Measurements from ENCODE around the gene STRN.
"Not testable (repeated sequence)": the region's sequence is repeated elsewhere in the genome, so short reads cannot be mapped to it uniquely, and the experiment has no call there.

The STRN gene

DNA sequence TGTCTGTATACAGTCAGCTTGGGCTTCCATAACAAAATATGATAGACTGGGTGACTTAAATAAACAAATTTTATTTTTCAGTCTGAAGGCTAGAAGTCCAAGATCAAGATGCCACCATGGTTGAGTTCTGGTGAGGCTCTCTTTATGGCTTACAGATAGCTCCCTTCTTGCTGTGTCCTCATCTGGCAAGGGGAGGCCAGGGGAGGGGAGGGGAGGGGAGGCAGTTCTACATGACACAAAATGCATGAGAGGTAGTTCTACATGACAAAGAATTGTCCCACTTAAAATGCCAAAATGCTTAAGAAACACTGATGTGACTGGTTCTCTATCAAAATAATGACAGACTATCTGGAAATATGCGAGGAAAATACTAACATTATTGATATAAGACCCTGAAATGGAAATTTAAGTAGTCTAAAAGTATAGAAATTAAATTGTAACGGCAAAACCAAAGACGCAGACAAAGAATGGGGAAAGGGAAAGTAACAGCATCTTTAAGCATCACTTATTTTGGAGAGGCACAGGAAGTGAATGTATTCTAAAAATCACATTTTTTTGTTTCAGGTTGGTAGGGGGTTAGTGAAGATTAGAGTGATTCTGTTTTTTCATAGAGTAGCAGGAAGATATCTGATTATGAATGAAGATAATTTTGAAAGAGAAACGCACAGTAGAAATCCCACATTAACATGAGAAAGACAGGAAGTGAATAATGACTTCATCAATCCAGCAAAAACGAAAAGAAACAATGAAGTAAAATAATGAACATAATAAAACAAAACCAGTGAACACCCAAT, 131.4 kb downstream of the STRN start:
- DNase-seq = no peak

DNA sequence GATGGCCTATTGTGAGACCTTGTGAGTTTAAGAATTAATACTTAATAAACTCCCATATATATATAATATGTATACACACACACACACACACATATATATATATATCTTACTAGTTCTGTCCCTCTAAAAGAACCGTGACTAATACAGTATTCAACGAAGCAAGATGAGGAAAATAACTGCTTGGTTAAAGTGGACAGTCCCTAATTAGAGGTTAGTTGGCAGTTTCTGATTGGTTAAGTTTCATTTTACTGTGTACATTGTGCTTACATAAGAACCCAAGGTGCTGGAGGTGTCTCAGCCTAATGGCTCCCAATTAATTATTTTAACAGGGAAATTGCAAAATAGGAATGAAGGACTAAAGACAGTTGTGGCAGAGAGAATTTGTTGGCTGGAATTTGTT, 132.1 kb downstream of the STRN start:
- no peak for DNase-seq

DNA sequence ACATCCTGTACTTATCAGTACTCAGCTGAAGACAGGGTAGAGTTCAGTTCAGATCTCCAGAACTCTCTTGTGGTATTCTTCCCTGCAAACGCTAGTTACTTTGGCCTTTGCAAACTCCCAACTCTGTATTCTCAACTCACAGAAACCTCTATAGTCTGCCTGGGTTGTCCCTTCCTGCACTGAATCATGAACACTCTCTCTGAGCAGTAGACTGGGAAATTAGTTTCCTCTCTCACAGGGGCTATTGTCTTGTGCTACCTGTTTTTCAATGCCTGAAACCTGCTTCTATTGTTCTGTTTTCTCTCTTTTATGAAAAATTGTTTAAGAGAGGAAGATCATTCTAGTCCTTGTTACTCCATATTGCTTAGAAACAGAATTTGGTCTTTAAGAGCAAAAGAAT, 135.2 kb downstream of the STRN start:
- no peak for DNase-seq

DNA sequence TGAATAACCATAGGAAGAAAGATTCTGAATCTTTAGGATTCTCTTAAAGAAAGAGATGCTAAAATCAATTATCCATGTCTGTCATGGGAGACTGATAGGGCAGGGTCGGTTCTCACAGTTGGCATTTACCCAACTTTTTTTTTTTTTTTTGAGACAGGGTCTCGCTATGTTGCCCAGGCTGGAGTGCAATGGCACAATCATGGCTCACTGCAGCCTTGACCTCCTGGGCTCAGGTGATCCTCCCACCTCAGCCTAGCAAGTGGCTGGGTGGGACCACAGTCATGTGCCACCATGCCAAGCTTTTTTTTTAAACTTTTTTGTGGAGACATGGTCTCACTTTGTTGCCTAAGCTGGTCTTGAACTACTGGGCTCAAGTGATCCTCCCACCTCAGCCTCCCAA, 141.7 kb downstream of the STRN start:
- DNase-seq = not testable (repeated sequence)

DNA sequence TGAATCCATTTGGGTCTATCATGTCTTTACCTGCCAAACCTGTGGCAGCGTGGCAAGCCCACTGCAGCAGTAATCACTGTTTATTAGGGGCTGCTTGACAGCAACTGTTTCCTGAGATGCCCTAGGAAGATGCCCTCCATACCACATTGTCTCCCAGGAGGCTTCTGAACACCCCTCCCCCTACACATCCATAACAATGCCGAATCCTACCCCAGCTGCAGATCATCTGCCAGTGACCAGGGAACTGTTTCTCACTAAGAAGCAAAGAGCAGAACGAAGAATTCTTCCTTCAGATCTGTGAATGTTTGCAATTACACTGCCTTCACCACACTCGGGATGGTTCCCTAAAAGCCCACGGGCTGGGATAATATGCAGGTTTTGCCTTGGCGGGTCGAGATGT, 142.1 kb downstream of the STRN start:
- no peak for DNase-seq

DNA sequence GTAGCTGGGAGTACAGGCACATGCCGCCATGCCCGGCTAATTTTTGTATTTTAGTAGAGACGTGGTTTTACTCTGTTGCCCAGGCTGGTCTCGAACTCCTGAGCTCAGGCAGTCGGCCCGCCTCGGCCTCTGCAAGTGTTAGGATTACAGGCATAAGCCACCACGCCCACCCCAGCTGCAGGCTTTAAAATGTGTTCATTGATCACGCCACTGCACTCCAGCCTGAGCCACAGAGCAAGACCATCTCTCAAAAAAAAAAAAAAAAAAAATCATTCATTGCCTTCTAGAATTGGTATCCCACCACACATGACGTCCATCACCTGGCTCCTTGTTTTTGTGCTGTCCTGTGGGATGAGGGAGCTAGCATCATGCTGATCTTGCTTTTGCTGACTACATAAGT, 142.5 kb downstream of the STRN start:
- no peak for DNase-seq

DNA sequence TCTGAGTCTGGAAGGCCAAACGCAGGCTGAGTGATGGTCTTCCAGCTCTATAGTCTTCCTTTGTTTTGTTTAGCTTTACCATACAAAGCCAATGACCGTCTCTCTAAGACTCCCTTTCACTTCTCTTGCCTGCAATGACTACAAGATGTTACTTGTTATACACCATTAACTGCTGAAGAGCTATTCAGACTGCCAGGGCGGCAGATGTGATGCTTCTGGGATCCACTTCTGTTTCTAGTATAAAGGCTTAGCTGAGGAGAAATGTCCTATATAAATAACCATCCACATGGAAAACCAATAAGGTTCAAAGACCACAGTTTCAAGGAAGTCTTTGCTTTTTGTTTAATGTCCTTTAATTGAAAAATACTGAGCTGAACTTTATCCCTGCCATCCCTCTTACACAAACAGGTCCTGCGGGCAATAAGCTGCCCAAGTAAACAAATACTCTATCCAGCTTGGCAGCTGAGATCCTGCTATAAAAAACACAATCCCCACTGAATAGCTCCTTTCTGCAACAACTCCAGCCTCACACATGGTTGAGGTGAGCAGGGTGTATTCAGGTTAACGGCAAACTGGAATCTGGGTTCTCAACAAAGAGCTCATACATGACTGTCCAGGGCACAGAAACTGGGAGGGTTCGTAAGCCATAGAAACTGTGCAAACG, 145.3 kb downstream of the STRN start:
- no peak for DNase-seq

DNA sequence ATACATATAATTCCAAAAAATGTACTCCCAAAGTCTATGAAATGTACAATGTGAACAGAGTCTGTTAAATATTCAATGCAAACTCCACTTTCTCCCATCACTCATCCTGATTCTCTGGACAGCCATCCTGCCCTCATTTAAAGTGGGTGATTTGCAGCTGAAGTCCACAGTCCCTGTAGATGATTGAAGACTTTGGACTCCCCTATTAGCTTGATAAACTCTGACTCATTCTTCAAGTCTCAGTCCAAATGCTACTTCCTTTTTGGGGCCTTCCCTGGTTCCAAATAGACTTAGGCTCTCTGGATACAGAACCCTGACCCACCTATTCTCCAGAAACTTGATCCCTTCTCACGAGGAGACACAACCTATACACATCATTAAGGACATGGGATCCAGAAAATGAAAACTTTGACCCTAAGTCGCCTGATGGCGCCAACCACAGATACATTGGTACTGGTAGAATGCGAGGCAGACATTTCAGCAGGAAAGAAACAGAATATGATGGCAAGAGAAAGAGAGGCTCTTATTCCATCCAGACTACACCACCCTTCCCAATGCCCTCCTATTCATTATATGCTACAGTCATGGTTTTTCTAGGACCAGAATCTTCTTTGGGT, 147.1 kb downstream of the STRN start:
- DNase-seq = no peak

DNA sequence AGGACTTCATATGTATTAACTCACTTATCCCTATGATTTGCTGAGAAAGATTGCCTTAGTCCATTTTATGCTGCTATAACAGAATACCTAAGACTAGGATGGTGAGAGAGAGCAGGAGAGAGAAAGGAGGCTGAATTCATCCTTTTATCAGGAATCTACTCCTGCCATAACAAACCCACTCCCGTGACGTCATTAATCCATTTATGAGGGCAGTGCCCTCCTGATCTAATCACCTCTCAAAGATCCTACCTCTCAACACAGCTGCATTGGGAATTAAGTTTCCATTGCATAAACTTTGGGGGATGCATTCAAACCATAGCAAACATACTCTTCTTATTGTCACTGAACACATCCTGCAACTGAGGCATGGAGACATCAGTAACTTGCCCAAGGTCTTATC, 147.8 kb downstream of the STRN start:
- DNase-seq = no peak

DNA sequence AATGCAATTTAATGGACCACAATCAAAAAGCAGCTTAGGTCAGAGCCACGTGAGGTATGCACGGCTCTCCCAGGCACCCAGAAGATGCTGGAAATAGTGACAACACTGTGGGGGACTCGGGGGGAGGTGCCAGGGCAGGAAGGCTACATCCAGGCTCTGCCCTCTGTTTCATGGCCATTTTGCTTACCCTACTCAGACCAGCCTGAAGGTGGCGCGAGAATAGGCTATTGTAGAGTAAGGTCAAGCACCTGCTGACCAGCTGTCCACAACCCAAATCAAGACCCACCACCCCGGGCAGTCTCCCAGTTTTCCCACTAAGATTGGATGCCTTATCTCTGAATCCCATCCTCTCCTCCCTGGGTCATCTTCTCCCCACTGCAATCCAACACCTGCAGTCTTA, 154.1 kb downstream of the STRN start:
- DNase-seq = no peak

DNA sequence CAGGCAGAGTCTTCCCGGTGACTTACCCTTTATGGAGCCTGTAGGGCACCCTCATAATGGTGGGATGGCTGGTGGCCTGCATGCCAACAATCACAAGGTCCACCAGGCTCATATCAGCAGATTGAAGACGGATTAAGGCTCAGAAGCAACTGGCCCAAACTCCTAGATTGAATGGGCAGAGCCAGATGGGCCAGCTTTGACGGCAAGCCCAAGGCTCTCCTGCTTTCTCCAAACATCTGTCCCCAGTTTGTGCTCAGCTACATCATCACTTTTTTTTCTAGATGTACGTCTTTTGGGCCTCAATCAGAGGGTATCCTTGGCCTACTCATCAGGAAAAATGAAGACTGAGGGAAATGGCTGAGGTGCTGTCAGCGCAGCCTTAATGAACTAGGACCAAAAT, 155.3 kb downstream of the STRN start:
- DNase-seq = no peak

DNA sequence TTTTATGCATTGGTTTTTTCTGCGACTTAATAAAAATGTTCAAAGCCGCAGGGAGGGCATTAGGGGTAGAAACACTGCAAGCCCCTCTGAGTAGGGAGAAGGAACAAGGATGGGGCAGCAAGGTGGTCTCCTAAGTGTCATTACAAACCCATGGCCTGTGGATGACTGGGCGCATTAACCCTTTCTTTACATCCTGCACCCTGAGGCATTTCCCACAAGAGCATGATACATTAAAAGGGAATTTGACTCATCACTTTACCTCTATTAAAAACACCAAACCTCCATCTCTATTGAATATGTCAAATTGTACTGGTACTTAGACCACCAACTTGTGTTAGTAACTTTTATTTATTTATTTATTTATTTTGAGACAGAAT, 157.3 kb downstream of the STRN start:
- DNase-seq = no peak

DNA sequence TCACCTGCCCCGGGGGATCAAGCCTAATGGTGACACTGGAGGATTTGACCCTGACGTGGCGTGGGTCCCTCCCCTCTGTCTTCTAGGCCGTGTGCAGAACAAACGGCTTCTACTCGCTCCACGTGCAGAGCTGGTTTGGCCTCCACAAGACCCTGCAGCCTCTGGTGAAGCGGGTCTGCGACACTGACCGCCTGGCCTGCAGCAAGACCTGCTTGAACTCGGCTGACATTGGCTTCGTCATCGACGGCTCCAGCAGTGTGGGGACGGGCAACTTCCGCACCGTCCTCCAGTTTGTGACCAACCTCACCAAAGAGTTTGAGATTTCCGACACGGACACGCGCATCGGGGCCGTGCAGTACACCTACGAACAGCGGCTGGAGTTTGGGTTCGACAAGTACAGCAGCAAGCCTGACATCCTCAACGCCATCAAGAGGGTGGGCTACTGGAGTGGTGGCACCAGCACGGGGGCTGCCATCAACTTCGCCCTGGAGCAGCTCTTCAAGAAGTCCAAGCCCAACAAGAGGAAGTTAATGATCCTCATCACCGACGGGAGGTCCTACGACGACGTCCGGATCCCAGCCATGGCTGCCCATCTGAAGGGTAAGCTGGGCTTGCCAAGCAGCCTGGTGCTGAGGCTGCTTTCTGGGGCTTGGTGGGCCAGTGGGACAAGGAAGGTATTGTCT, 157.8 kb downstream of the STRN start:
- no peak for DNase-seq

DNA sequence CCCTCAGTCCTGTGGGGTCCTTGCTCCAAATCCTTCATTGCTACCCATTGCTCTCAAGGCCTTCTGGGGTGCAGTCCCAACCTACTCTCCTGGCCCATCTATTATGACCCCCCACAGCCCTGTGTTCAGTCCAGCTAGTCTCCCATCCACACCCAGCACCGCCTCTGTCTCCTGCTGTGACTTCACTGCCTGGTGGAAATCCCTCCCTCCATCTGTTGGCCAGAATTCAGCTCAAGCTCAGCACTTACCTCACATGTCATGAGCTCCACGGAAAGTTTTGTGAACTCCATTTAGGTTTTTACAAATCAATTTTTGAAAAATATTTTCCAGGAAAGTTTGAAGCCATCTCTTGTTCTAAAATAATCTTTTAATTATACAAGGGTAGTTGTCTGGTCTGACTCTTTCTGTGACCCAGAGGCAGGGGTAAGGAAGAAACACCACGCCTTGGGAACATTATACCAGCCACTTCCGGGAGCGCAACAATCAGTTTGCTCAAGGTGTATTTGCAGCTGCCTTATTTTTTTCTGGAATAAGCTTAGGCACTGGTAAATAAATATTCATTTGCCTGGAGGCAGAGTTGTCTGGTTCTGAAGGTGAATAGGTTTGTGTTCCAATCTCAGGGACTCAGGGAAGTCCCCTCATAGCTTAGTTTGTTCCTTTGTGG, 159.0 kb downstream of the STRN start:
- DNase-seq = no peak

DNA sequence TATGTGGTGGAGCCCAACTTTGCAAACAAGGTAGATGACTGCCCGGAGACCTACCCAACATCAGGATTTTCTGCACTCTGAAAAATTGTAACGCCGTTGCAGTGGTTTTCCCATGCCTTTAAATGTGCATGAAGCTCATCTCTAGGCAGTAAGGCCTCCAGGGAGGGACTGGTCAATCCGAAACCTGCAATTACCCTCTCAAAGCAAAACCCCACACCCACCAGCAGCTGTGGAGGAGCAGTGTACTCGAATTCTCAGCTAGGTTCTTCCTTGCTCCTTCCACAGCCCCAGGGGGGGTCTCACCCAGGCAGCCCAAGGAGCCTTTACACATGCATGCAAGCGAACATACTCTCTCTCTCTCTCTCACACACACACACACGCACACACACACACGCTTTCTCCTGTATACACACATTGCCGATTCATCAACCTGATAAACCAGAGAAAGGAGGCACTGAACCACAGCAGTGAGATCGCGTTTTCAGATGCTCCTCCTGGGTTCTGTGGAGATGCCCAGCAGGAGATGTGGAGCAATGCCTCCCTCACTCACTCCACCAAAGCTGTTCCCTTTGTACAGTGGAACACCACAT, 160.6 kb downstream of the STRN start:
- DNase-seq = no peak

DNA sequence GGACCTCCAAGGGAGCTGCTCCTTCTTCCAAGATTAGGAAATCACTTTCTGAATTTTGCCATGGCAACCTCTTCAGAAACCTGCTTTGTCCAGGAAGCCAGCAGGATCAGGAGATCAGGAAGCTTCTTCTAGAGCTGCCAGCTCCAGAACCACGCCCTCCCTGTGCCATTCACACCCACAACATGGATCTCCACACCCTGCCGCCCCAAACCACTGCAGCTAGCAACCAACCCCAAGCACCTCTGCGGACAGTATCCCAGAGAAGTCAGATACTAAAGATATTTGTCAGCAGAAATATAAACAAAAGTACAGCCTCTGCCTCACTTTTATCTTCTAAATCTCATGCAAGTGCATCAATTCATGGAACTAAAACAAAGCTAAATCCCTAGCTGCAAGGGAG, 163.4 kb downstream of the STRN start:
- no peak for DNase-seq

DNA sequence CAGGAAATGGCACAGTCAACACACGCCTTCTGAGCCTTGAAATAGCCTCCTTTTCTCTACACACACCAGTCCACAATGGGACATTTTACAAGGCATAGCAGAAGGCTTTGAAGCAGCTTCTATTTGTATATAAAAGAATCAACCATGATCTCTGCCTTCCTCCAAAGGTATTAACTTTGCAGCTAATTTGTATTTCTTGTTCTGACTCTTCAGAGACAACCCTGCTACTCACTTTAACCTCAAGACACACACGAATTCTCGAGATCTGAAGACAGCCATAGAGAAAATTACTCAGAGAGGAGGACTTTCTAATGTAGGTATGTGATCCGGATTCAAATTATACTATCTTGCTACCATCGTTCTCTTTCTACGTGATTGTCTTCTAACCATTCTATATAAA, 165.2 kb downstream of the STRN start:
- DNase-seq = no peak

DNA sequence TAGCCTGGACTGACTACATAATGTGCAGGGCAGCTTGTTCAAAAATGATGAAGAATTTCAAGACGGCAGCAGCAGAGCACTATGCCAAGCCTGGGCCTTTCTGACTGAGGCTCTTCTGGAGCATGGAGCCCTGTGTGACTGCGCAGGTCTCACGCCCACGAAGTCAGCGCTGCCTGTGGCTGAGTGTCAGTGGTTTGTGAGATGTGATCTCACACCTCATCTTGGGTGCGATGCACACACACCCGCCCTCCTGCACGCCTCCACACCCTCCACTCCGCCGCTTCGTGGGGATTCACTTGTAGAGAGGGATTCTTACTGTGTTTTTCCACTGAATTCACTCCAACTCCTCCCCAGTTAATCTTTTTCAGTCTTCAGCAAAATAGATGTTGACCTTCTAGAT, 166.0 kb downstream of the STRN start:
- no peak for DNase-seq

DNA sequence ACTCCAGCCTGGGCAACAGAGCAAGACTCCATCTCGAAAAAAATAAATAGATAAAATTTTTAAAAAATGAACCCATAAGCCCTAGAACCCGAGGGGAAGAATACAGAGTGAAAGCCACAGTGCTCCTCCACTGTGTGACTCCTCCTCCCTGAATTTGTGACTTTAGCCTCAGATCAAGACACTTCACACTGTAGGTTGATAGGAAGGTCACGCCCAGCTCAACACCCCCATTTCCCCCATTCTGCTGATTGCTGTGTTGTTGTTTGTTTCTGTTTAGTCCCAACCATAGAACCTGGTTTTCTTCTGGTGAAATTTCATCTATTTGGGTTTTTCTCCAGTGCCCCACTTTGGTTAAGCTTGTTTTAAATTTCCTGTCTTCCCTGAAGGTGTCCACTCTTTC, 167.6 kb downstream of the STRN start:
- DNase-seq = no peak

DNA sequence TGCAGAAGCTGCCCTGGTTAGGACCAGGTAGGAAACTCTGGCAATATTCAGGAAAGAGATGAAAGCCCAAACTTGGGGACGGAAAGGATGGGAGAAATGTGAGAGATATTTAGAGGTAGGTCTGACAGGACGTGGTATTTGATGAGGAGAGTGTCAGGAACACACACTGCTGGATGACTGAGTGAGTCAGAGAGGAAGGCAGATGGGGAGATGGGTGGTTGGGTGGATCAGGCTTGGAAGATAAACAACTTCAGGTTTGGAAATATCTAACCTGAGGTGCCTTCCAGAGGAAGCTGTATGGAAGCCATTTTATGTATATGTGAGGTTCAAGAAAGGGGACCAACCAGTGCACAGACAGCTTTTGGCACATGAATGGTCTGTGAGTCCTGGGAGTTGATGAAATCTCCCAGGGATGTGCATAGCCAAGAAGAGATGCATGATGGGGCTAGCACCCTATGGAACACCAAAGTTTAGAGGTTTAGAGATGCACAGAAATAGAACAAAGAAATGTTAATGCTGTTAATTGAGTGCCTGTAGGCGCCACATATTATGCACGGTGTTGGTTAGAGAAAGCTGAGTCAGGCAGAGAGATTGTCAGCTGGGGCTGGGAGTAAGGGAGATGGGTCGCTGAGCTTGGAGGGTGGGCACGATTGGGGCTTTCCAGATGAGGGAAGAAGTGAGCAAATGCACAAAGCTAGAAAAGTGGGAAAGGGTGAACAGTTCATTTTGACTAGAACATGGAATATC, 168.8 kb downstream of the STRN start:
- DNase-seq = no peak

Data from NK-92 treated with Interleukin-12 subunit alpha and Interleukin-12 subunit beta, amount 100 ng/mL, for 24 hours (cell line).